HPDE6-E6E7 (cell line): Measurements from ENCODE around the gene C17orf78.
"Not testable (repeated sequence)": the region's sequence is repeated elsewhere in the genome, so short reads cannot be mapped to it uniquely, and the experiment has no call there.

Source experiments
- DNase-seq: peaks from one replicate; pipeline ENCODE4 v3.0.0; 2011; ENCODE audit warnings: missing footprints; ENCODE audit errors: extremely low spot score

Gene C17orf78

DNA sequence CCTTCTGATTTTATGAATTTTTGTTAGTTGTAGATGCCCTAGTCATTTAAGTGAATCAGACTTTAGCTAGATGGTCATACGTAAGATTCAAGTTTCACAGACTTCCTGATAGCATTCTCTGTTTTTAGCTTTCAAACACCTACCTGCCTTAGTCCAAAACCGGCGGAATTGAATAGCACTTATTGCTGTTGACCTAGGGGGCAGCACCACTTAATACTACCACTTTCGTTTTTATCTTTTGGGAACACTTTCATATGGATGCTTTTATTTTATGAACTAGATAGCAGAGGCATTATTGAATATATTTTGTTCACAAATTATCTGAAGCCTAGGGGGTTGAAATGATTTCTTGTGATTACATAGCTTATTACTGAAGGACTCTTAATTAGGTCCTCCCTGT, 62.4 kb downstream of the C17orf78 start:
- no peak for DNase-seq

DNA sequence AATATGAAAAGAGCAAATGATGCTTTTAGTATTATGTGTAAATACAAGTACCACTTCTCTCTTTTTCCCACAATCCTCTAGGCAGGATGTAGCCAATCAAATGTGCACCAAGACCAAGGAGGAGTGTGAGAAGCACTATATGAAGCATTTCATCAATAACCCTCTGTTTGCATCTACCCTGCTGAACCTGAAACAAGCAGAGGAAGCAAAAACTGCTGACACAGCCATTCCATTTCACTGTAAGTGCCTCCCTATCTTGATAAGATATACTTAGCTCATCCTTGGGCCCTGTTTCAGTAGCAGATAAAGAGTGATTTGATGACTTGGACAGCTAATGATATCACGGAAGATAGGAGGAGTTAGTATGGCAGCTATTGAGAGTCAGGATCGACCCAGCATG, 64.6 kb downstream of the C17orf78 start:
- DNase-seq = no peak

DNA sequence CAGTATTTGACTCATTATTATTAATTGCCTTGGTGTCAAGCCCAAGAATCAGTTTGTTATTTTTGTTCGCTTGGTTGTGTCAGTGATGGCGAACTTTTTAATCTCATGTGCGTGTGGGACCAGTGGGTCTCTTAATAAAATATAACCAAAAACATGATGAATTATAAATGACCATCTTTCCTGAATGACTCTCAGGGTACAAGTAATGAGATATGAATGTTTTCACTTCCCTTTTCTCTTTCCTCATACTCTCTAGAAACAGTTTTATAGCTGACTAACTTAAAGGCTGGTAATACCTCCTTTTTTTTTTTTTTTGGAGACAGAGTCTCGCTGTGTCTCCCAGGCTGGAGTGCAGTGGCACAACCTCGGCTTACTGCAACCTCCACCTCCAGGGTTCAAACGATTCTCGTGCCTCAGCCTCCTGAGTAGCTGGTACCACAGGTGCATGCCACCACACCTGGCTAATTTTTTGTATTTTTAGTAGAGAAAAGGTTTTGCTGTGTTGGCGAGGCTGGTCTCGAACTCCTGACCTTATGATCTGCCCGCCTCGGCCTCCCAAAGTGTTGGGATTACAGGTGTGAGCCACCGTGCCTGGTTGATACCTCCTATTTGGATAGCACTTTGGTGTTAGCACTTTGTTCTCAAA, 65.7 kb downstream of the C17orf78 start:
- DNase-seq = not testable (repeated sequence)
